GM19372 (cell line): Measurements from ENCODE around the gene NACA2.
"Not testable (repeated sequence)": the region's sequence is repeated elsewhere in the genome, so short reads cannot be mapped to it uniquely, and the experiment has no call there.

Experiments used
- ATAC-seq: cut with Tn5 transposase; IDR thresholded peaks from one replicate; pipeline ENCODE4 v1.9.1; 2021; ENCODE audit warnings: mild to moderate bottlenecking, low read depth, moderate library complexity; ENCODE audit not compliant: unreplicated experiment

Gene NACA2

GRCh38 chr17:61555127-61555566, 35.9 kb downstream of the NACA2 start:
- ATAC-seq = no peak

DNA sequence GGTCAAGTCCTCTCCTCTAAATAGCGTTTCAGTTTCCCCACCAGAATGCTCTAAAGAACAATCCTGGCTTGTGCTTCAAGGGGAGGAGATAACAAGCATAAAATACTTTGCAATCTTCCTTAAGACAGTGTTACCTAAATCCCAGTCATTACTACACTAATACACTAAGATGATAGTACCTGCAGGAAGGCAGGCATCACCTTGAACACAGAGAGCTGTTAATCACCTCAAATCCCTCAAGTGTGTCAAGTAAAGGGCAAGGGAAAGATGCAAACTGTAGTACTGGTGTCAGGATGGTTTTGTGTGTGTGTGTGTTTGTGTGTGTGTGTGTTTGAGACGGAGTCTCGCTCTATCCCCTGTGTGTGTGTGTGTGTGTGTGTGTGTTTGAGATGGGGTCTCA, 36.8 kb downstream of the NACA2 start:
- no peak for ATAC-seq

- ATAC-seq = not testable (repeated sequence)
Observed at GRCh38 chr17:61552560-61552959, 38.5 kb downstream of the NACA2 start.

DNA sequence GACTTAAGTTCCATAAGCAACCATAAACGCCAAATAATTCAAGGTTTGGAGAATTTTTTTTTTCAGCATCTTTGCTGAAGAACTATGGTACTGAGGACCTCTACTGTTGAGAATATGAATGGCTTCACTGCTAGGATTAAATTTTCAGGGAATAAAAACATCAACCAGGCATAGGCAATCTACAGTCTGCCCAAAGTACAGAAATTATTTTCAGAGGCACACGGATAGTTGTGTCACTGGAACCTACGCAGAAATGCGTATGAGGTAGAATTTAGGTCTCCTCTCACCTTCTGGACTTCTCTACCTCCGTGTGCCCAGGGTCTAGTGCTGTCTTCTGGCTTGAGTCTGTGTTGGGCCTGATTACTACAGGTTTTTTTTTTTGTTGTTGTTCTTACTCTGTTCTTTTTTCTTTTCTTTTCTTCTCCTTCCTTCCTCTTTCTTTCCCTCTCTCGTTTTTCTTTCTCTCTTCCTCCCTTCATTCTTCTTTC, 39.7 kb downstream of the NACA2 start:
- ATAC-seq = no peak

- no peak for ATAC-seq
Observed at GRCh38 chr17:61547113-61547512, 43.9 kb downstream of the NACA2 start.

DNA sequence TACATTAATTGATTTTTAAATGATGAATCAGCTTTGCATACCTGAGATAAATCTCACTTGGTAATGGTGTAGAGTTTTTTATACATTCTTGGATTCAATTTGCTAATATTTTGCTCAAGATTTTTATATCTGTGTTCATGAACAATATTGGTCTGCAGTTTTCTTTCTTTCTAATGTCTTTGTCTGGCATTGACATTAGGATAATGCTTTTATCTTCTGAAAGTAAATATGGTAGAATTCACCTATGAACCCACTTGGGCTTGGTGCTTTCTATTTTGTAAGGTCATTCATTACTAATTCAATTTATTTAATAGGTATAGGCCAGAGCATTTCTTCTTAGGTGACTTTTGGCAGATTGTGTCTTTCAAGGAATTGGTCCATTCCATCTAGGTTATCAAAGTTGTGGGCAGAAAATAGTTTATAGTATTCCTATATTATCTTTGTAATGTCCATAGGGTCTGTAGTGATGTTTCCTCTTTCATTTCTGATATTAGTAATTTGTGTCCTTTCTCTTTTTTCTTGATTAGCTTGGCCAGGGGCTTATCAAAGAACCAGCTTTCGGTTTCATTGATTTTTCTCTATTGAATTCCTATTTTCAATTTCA, 45.6 kb downstream of the NACA2 start:
- no peak for ATAC-seq

- no peak for ATAC-seq
Observed at GRCh38 chr17:61543786-61544415, 47.1 kb downstream of the NACA2 start.

GRCh38 chr17:61542027-61542426, 49.0 kb downstream of the NACA2 start:
- ATAC-seq = no peak

- ATAC-seq = no peak
Observed at GRCh38 chr17:61540874-61541273, 50.1 kb downstream of the NACA2 start.
